Measurements from ENCODE around the gene SYPL1. TPM values are rescaled to one million over a fixed set of nuclear protein-coding genes. Genes with fewer than 3 reads are reported as not detected.
A peak's percentile ranks its signal among the peaks of the same experiment; 100 is the strongest.

The SYPL1 gene
- total RNA-seq, 1 experiment from 2014 or later: 27.7 TPM

DNA sequence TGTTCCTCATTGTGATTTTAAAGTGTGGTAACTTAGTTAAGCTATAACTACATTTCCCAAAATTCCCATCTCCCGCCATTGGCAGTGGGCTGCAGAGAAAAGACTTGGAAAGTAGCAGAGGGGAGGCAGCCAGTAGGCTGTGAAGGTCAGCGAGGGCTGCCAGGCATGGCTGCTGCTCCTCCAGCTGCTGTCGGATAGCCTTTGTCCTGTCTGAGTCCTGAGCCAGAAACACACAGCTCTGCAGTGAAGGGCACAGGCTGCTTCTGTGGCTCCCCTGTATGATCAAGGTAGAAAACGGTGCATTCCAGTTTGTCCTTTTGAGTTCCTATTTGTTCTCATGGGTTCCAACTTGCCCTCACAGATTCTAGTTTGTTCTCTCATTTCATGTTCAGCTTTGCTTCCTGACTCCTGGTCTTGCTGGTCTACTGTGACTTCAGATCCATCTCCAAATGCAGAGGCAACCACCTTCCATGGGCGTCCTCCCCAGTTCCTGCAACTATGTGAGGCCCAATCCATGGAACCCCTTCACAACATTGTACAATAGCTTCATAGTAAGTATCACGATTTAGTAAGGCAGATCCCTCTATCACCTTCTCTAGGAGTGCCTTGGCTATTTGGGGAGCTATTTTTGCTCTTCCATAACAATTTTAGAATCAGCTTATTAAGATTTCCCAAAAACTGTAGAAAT, 31.7 kb downstream of the SYPL1 start:
- H3K9me3 ChIP-seq: no peaks in the 10 kb centered on the region
- no peak for DNase-seq
- H3K36me3 ChIP-seq: no peaks in the 10 kb centered on the region
- no peaks in the 10 kb centered on the region for H3K27me3 ChIP-seq
- no peak overlapping the region for H3K4me3 ChIP-seq

DNA sequence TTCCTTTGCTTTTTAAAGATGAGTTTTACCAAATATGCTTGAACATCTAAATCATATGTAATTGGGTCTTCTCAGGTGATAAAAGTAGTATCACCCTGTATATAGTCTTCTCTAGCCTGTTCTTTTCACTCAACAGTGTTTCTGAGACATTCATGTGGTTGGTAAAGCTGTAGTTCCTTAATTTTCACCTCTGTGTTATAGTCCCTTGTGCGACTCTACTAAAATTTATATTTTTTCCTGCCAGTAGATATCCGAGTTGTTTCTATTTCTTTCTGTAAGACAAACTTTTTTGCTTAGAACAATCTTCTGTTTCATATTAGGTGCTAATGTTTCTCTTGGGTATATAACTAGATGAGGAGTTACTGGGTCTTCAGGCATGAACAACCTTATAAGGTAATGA, 35.6 kb downstream of the SYPL1 start:
- DNase-seq: no peak
- H3K4me3 ChIP-seq: no peak overlapping the region
- H3K27me3 ChIP-seq: no peaks in the 10 kb centered on the region
- H3K9me3 ChIP-seq: no peaks in the 10 kb centered on the region
- no peaks in the 10 kb centered on the region for H3K36me3 ChIP-seq

DNA sequence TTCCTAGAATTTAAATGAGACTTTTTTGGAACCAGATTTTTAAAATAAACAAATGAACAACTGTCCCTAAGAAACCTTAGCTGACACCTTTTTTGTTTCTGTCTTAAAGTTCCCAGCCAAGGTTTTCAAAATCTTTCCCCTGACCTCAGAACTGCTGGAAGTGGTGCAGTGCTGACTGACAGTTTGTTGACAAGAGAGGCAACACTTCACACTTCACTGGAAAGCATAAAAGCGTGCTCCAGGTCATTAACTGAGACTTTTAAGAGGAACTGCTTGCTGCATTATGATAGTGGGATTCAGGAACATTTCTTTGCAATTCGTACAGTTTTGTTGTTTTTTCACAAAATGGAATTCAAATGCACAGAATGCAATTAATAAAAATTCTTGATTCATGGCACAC, 36.2 kb downstream of the SYPL1 start:
- no peak for DNase-seq
- Histone ChIP-seq H3K9me3 (no peaks in the 10 kb centered on the region), H3K27me3 (no peaks in the 10 kb centered on the region), H3K36me3 (no peaks in the 10 kb centered on the region), H3K4me3 (no peak overlapping the region)

DNA sequence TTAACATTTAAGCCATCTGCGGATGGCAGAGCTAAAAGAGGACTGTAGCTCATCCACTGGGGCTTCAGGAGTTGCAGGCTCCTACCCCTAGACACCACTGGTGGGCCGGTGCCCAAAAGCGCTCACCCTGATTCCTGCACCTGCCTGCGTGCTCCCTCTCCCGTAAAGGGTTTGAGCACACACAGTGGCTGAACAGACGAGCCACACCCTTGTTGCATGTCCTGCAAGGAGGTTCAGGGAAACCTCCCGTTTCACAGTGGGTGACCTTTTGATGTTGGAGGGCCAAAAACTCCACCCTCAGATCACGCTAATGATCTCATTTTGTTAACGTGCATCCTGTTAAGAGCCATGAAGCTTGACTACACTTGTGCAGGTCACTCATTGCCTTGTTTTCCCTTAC, 37.9 kb downstream of the SYPL1 start:
- Histone ChIP-seq H3K4me3 (no peak overlapping the region), H3K9me3 (no peaks in the 10 kb centered on the region), H3K27me3 (no peaks in the 10 kb centered on the region), H3K36me3 (no peaks in the 10 kb centered on the region)
- no peak for DNase-seq

DNA sequence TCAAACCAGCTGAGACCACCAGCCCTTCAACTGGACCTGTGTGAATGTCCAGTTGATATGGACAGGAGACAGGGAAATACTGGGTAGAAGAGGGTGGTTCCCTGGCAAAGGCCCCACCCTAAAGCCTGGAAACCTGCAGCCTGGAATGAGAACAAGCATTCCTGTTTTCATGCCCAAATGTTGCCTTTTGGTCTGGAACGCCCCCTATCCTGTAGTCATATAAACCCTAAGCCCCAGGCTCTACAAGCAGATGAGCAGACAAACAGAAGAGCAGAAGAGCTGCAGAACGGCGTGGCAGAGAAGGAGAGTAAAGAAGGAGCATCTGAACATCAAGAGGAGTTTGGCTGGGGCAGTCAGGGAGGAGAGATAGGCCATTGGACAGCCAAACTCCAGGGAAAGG, 38.4 kb downstream of the SYPL1 start:
- H3K9me3 ChIP-seq: no peaks in the 10 kb centered on the region
- no peaks in the 10 kb centered on the region for H3K36me3 ChIP-seq
- DNase-seq: no peak
- H3K27me3 ChIP-seq: no peaks in the 10 kb centered on the region
- no peak overlapping the region for H3K4me3 ChIP-seq

DNA sequence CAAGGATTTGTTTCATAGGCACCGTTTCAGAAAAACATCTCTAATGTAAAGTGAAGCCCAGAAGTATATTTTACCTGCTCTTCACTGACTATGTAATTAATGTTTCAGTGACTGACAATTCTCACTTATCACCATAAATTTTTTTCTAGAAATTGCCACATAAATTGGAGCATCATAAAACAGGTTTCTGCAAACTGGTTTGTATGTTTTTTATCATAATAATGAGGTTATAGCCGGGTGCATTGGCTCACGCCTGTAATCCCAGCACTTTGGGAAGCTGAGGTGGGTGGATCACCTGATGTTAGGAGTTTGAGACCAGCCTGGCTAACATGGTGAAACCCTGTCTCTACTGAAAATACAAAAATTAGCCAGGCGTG, 39.4 kb downstream of the SYPL1 start:
- no peaks in the 10 kb centered on the region for H3K27me3 ChIP-seq
- H3K36me3 ChIP-seq: no peaks in the 10 kb centered on the region
- no peaks in the 10 kb centered on the region for H3K9me3 ChIP-seq
- DNase-seq: no peak
- no peak overlapping the region for H3K4me3 ChIP-seq

DNA sequence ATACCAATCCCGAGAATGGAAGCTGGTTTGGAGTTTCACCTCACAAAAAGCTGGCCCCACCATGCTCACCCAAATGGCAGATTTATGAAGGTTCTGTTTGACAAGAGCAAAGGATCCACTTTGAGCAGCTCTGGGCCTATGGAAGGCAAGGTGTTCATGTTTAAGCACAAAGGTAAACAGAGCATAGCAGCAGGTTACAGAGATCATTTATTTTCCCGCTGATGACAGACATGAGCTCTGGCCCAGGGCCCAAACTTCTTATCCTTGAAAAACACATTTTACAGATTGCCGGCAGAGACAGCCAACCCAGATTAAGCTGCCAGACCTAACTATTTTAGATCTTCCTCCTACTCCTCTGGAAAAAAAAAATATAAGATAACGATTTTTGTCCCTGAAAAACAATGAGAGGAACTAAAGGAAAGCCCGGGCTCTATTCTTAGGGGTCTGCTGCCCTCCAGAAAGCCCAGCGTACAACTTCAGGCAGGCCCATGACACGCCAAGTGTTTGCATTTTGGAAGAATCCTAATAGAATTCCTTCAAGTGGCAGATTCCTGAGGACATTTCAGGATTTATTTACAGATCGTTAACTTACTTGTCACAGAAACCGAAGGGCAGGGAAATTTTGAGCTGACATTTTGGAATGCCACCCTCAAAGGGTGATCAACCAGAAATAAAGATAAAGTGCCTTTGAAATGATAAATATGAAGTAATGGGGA, 40.0 kb downstream of the SYPL1 start:
- no peak overlapping the region for H3K4me3 ChIP-seq
- DNase-seq: no peak
- H3K27me3 ChIP-seq: no peaks in the 10 kb centered on the region
- H3K36me3 ChIP-seq: no peaks in the 10 kb centered on the region
- no peaks in the 10 kb centered on the region for H3K9me3 ChIP-seq

DNA sequence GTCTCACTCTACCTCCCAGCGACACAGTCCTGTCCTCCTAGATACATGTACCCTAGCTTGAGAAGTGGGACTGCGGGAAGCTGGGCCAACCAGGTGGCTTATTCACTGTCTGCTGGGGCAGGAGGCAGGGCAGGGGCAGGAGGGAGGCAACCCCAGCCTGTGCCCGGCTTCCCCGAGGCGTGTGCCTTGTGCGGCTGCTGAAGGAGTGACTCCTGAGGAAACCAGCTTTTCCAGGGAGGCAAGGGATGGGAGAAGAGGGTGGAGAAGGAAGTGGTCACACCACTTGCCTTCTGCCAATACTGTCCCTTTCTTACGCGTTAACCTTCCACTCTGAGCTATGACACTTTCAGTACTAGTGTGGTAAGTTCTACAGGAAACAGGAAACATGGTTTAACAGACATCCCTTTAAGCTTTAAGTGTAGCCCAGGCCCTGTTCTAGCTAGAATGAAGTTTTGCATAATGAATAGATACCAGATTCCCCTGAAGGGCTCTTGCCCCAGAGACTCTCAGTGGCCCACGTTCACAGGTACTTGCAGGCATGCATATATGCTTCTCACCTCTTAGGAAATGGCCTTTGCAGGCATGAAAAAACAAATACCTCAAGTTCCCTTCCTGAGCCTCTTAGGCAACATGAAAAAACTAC, 40.6 kb downstream of the SYPL1 start:
- Histone ChIP-seq H3K27me3 (no peaks in the 10 kb centered on the region), H3K9me3 (no peaks in the 10 kb centered on the region), H3K4me3 (no peak overlapping the region), H3K36me3 (no peaks in the 10 kb centered on the region)
- no peak for DNase-seq

DNA sequence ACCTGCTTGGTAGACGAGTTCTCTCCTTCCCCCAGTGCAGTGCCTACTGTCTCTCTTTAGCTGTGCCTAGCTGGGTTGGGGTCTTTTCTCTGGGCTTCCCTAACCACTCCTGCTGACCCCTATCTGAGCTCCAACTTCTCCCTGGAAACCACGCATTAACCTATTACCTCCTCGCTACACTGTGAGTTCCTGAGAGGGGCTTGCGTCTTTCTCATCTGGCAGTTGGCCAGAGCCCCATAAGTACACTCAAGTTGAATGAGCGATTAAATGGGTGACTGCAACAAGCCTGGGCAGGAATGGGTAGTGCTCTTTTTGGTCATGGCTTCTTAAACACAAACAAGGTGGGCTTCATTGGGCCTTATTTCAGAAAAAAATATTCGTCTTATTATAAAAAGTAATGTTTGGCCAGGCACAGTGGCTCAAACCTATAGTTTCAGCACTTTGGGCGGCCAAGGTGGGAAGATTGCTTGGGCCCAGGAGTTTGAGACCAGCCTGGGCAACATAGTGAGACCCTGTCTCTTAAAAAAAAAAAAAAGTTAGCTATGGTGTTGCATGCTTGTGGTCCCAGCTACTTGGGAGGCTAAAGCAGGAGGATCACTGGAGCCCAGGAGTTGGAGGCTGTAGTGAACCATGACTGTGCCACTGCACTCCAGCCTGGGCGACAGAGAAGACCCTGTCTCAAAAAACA, 41.4 kb downstream of the SYPL1 start:
- H3K27me3 ChIP-seq: no peaks in the 10 kb centered on the region
- DNase-seq: no peak
- no peaks in the 10 kb centered on the region for H3K9me3 ChIP-seq
- H3K4me3 ChIP-seq: no peak overlapping the region
- no peaks in the 10 kb centered on the region for H3K36me3 ChIP-seq

DNA sequence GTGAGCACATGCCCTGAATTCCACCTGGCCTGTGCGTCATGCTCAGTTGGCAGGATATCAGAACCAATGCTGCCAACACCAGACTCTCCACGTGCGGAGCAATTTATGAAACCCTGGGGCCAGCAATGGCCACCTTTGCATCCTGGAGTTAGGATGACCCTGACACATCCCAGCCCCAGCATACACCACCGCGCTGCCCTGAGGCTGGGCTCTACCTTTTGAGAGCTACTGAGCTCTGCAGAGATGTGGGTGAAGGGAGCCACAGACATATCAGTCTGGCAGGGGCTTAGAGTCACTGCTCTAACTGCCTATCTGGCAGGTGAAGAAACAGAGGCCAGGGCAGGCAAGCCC, 41.9 kb downstream of the SYPL1 start:
- no peak overlapping the region for H3K4me3 ChIP-seq
- H3K9me3 ChIP-seq: no peaks in the 10 kb centered on the region
- no peaks in the 10 kb centered on the region for H3K36me3 ChIP-seq
- H3K27me3 ChIP-seq: no peaks in the 10 kb centered on the region
- DNase-seq: no peak

DNA sequence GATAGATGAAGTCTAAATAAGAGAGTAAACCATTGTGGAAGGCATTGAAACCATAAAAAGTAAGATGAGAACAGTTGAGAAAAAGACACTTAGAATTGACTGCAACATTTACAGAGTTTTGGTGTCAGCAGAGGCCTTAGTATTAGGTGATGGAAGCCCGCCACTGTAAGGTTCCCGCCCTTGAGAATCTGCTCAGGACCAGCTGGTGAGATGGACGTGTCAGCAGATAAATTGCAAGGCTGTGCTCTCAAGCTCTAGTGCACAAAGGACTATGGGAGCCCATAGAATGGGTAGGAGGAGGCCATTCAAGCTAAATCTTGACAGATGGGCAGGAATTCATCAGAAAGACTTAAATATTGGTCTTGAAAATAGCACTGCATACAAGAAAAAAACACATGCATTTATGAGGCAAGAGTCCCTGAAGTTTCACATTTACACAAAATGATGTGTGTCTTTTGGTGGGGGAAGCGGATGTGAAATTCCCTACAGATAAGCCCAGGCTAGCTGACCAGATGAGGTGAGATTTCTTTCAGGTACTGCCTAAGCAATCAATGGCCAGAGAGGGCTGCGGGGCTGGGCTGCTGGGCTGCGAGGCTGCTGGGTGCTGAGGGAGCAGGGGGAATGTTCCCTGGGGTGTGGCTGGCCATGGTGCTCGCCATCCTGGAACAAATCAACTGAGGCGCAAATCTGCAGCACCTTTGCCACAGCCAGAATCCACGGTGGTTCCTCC, 42.5 kb downstream of the SYPL1 start:
- no peaks in the 10 kb centered on the region for H3K36me3 ChIP-seq
- H3K4me3 ChIP-seq: no peak overlapping the region
- DNase-seq: no peak
- no peaks in the 10 kb centered on the region for H3K9me3 ChIP-seq
- no peaks in the 10 kb centered on the region for H3K27me3 ChIP-seq

DNA sequence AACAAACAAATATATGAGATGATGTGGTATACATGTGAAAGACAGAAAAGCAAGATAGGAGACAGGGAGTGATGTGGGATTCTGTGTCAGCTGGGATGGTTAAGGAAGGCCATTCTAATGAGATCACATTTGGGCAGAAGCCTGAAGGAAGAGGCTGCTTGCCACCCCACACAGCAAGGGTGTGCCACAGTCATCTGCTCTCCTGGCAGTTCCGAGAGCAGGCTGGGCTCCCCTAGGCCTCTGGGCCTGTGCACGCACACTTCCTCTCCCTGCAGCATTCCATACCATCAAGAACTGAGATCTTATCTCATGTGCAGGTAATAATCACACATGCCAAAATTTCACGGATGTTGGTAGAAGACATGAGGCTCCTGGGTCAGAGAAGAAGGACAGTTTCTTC, 43.1 kb downstream of the SYPL1 start:
- no peak overlapping the region for H3K4me3 ChIP-seq
- peak; percentile 76 for DNase-seq
- no peaks in the 10 kb centered on the region for H3K27me3 ChIP-seq
- H3K36me3 ChIP-seq: no peaks in the 10 kb centered on the region
- H3K9me3 ChIP-seq: no peaks in the 10 kb centered on the region

DNA sequence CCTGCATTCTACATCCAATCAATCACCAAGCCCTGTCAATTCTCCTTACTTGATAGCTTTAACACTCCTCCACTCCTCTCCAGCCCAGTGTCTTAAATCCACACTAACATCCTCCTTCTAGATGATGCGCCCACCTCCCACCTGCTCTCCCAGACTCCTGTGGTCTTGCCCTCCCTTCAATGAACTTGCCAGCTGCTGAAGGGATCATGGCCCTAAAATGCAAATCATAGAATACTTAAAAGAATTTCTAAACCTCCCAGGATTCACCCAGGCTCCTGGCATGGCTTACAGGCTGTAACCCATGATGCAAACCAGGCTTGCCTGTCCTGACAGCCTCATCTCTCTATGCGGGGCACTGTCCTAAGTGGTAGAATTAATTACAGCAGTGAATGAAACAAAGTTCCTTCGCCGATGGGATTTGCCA, 43.6 kb downstream of the SYPL1 start:
- Histone ChIP-seq H3K9me3 (no peaks in the 10 kb centered on the region), H3K36me3 (no peaks in the 10 kb centered on the region), H3K27me3 (no peaks in the 10 kb centered on the region), H3K4me3 (no peak overlapping the region)
- no peak for DNase-seq

DNA sequence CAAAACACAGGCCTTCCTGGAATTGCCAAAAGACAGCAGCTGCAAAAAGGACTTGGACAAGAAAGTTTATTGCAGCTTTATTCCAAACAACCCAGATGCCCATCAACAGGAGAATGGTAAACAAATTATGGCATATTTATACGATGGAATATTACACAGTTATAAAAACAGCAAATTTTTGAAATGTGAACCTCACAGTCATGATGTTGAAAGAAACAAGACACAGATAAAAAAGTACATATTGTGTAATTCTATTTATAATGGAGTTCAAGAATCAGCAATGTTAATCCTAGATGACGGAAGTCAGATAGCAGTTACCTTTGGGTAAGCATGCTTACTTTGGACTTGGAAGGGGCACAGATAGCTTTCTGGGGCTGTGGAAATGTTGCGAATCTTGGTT, 44.4 kb downstream of the SYPL1 start:
- Histone ChIP-seq H3K27me3 (no peaks in the 10 kb centered on the region), H3K9me3 (no peaks in the 10 kb centered on the region), H3K4me3 (no peak overlapping the region), H3K36me3 (no peaks in the 10 kb centered on the region)
- DNase-seq: no peak

DNA sequence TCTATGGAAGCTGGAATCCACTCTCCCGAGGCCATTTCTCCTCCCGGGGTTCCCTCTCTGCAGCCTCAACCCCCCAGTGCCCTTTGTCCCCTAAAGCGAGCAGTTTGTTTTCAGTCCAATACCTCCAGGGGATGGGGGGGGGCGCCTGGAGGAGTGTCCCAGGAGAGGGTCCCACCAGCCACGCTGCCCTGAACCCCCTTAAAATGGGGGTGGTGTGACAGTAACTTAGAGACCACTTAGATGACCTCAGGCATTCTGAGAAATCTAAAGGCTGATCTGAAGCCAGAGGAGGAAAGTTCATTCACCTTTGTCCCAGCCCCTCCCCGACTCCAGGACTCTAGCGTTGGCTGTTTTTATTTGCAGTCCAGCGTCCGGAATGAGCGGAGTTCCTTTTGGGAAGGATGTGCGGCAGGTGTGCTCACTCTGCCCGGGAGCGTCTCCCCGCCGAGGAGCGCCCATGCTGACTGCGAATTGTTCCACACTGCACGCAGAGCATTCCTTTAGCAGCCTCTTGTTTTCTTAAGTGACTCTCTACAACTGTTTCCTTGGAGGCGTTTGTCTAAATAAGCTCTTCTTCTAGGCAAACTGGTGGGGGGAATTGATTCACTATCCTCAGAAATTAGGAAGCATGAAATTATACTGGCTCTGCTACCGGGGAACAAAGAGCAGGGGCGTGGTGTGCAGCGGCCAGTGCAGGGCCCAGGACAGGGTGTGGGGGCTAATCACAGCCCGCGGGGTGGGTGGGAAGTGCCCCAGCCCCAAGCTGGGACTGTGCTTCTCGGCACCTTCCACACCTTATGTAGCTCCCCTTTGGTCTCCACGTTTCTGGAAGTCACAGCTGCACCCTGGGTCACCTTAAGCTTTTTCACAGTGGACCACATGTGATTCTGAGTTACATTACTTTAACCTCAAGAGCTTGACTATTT, 46.3 kb downstream of the SYPL1 start:
- Histone ChIP-seq H3K9me3 (no peaks in the 10 kb centered on the region), H3K4me3 (peak overlapping the region; percentile 31), H3K27me3 (no peaks in the 10 kb centered on the region), H3K36me3 (no peaks in the 10 kb centered on the region)
- no peak for DNase-seq

All from MG63 (cell line).